ENCODE data around the gene TEX261. TPM values are rescaled to one million over a fixed set of nuclear protein-coding genes. Genes with fewer than 3 reads are reported as not detected.

Gene TEX261
- total and polyA plus RNA-seq, 2 donors (not counting 3 experiments of a cell fraction or from before 2014, with no cell fraction given): 71.2 to 98.1 TPM

DNA sequence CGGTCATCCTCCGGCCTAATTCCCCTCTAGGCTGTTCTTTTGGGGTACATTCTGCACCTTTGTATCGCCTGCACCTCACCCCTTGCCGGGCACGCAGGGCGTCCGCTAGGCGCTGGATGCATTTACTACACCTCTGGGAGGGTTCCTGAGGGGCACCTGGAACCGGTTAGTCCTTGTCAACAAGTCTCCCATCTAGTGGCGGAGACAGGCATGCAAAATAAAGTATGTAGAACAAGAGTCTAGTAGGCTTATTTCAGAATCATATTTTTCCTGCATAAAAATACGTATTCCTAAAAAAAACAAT, 705 bp upstream of the TEX261 start:
- TF ChIP-seq POLR2AphosphoS5 (IDR thresholded peaks at IDR 0.05; ENCODE audit: insufficient read depth, low read depth, low read length) (no peak), MYC (IDR thresholded peaks at IDR 0.05; ENCODE audit: low read depth, low read length) (no peak)
- TF ChIP-seq, protein P1, sequence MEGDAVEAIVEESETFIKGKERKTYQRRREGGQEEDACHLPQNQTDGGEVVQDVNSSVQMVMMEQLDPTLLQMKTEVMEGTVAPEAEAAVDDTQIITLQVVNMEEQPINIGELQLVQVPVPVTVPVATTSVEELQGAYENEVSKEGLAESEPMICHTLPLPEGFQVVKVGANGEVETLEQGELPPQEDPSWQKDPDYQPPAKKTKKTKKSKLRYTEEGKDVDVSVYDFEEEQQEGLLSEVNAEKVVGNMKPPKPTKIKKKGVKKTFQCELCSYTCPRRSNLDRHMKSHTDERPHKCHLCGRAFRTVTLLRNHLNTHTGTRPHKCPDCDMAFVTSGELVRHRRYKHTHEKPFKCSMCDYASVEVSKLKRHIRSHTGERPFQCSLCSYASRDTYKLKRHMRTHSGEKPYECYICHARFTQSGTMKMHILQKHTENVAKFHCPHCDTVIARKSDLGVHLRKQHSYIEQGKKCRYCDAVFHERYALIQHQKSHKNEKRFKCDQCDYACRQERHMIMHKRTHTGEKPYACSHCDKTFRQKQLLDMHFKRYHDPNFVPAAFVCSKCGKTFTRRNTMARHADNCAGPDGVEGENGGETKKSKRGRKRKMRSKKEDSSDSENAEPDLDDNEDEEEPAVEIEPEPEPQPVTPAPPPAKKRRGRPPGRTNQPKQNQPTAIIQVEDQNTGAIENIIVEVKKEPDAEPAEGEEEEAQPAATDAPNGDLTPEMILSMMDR (IDR thresholded peaks at IDR 0.05; ENCODE audit: extremely low read depth in 1 of 2, insufficient read depth in 1 of 2, low read depth in 1 of 2, low read length in 2 of 2): peak; percentile 8 to 35
- TF ChIP-seq, protein P2, sequence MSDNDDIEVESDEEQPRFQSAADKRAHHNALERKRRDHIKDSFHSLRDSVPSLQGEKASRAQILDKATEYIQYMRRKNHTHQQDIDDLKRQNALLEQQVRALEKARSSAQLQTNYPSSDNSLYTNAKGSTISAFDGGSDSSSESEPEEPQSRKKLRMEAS (IDR thresholded peaks at IDR 0.05; ENCODE audit: insufficient read depth, insufficient read length): no peak
- Histone ChIP-seq H4K20me1 (replicated peaks; ENCODE audit: control insufficient read depth, extremely low read depth, insufficient read depth, low read length) (no peaks in the 10 kb centered on the region), H3K79me2 (ENCODE audit: control insufficient read depth, insufficient read depth, low read length) (peaks cover 19% of the 10 kb centered on the region), H3K9ac (replicated peaks; ENCODE audit: extremely low read depth, insufficient read depth, low read length) (peak overlapping the region; percentile 17), H3K9me3 (replicated peaks; ENCODE audit: control insufficient read depth, insufficient read depth, low read length) (no peaks in the 10 kb centered on the region), H3K4me1 (ENCODE audit: control insufficient read depth, extremely low read depth, insufficient read depth, low read length) (peaks cover 20% of the 10 kb centered on the region), H2AFZ (ENCODE audit: low read depth, low read length) (peak overlapping the region; percentile 95), H3K4me2 (ENCODE audit: insufficient read depth, low read length) (peak overlapping the region; percentile 96), H3K9me1 (replicated peaks; ENCODE audit: control insufficient read depth, extremely low read depth, insufficient read depth, low read length) (no peaks in the 10 kb centered on the region), H3K27me3 (ENCODE audit: control insufficient read depth in 2 of 2, insufficient read depth in 2 of 2, low read length in 2 of 2) (no peaks in the 10 kb centered on the region), H3K4me3 (replicated peaks in 1 of 3; ENCODE audit: insufficient read depth in 1 of 3, low read depth in 1 of 3, low read length in 3 of 3) (peak overlapping the region; percentile 50 to 74 (median 60)), H3K27ac (ENCODE audit: insufficient read depth, low read depth, low read length) (no peak overlapping the region), H3K36me3 (ENCODE audit: control insufficient read depth in 2 of 2, extremely low read depth in 1 of 2, insufficient read depth in 2 of 2, low read length in 2 of 2) (peaks cover 0 to 5% of the 10 kb centered on the region in 2 experiments)
- dilution Hi-C loops (cut with MboI; ENCODE audit: extremely low pct_ligation_motif_present, low sequenced_read_pairs): no loop called here
- BruUV-seq (replicated peaks): no TSS peak
- FAIRE-seq (no peak), DNase-seq (ENCODE audit: low read depth, low spot score) (peak; percentile 30)
- ChIA-PET CTCF (no interaction called here), POLR2A (no interaction called here)
- intact Hi-C loops (cut with micrococcal nuclease): loop anchor here (1.0 to 2.0 kb wide), 3 partner anchors 11 to 31 kb away; no protein-coding TSS in a partner anchor

Data from endothelial cell of umbilical vein (primary cell).